ENCODE results near the gene CYP2A6. TPM values are rescaled to one million over a fixed set of nuclear protein-coding genes. Genes with fewer than 3 reads are reported as not detected.
"Not testable (repeated sequence)": the region's sequence is repeated elsewhere in the genome, so short reads cannot be mapped to it uniquely, and the experiment has no call there.

The CYP2A6 gene
- total and polyA plus RNA-seq, 12 donors = 0.11 to 2.1 (median 0.57) TPM; not detected in 1

DNA sequence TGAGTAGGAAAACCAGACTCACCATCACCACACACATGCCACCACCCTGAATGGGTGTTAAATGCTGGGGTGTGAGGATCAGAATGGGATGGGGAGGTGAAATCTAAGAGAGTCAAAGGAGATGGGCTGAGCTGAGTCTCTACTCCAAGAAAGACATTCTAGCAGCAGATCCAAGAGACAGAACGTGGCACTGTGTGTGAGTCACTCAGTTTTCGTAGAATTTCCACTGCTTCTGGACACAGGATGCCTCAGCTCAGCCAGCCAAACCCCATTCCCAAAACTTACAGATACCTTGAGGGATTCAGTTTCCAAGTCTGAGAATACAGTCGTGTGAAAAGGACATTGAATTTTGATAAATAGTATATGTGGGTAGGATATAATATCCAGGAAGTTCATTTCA lies 39.1 kb upstream of the CYP2A6 start:
- Histone ChIP-seq H3K9me3 (replicated peaks in 1 of 3) (no peaks in the 10 kb centered on the region), H3K4me1 (replicated peaks in 1 of 2) (no peaks in the 10 kb centered on the region), H3K27me3 (no peaks in the 10 kb centered on the region), H3K4me3 (no peak overlapping the region), H3K27ac (no peak overlapping the region), H3K36me3 (replicated peaks in 1 of 2) (no peaks in the 10 kb centered on the region)
- TF ChIP-seq, protein P1, sequence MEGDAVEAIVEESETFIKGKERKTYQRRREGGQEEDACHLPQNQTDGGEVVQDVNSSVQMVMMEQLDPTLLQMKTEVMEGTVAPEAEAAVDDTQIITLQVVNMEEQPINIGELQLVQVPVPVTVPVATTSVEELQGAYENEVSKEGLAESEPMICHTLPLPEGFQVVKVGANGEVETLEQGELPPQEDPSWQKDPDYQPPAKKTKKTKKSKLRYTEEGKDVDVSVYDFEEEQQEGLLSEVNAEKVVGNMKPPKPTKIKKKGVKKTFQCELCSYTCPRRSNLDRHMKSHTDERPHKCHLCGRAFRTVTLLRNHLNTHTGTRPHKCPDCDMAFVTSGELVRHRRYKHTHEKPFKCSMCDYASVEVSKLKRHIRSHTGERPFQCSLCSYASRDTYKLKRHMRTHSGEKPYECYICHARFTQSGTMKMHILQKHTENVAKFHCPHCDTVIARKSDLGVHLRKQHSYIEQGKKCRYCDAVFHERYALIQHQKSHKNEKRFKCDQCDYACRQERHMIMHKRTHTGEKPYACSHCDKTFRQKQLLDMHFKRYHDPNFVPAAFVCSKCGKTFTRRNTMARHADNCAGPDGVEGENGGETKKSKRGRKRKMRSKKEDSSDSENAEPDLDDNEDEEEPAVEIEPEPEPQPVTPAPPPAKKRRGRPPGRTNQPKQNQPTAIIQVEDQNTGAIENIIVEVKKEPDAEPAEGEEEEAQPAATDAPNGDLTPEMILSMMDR (IDR thresholded peaks at IDR 0.05) = no peak
- no peak for DNase-seq
- 50 to 60% (median 52%) methylated on average over 3 of the region's 3 CpGs for WGBS, 4 donors
- intact Hi-C loops (cut with DNase I) = no loop called here

DNA sequence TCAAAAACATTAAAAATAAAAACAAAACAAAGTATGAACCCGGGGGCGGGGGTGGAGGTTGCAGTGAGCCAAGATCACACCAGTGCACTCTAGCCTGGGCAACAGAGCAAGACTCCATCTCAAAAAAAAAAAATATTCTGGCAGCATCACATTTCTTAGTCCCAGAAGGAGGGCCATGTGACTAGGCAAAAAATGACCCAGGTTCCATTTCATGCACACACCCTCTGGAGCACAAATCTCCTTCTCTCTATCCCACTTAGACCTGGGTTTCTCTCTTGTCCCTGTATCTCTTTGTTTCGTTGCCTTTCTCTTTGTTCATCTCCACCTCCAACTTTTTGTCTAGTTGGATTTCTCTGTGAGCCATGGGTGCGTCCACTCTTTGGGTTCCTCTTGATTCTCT lies 37.9 kb upstream of the CYP2A6 start:
- intact Hi-C loops (cut with DNase I) = no loop called here
- TF ChIP-seq, protein P1 (IDR thresholded peaks at IDR 0.05) = no peak
- TF ChIP-seq POLR2A (IDR thresholded peaks at IDR 0.05) = no peak
- no peak for DNase-seq
- Histone ChIP-seq H3K27ac (no peak overlapping the region), H3K9me3 (replicated peaks in 1 of 3) (no peaks in the 10 kb centered on the region), H3K4me3 (no peak overlapping the region), H3K4me1 (replicated peaks in 1 of 2) (no peaks in the 10 kb centered on the region), H3K27me3 (no peaks in the 10 kb centered on the region), H3K36me3 (replicated peaks in 1 of 2) (no peaks in the 10 kb centered on the region)
- 82 to 87% (median 83%) methylated on average over 4 of the region's 4 CpGs for WGBS, 4 donors

DNA sequence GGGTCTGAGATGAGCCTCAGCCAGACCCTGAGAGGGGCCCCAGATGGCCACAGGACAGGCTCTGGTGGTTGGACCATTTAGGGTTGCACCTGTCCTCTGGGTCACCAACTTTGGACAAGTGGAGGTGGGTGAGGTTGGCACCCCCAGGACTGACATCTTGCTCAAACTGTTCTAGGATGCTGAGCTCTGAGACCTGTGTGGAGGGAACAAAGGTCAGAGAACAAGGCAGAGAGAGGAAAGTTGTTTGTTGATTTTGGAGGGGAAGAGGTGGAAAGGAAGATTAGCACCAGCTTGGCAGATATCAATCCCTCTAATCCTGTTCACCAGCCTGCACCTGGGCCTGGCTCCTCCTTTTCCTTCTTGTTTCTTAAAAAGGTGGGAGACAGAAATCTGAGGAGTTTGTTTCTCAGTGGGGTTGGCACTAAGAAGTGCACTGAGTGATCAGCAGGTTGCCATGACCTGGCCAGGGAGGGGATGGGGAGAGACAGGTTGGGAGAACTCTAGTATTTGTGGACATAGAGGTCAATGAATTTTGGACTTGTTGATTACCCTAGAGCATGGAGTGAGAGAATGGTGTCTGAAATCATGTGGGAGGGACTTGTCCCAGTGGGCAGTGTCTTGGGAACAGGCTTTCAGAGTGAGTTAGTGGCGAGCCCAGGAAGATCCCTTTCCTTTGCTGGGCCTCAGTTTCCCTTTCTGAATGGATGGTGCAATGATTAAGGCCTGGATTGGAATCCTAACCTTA lies 34.1 kb upstream of the CYP2A6 start:
- not testable (repeated sequence) for H3K27me3 ChIP-seq

DNA sequence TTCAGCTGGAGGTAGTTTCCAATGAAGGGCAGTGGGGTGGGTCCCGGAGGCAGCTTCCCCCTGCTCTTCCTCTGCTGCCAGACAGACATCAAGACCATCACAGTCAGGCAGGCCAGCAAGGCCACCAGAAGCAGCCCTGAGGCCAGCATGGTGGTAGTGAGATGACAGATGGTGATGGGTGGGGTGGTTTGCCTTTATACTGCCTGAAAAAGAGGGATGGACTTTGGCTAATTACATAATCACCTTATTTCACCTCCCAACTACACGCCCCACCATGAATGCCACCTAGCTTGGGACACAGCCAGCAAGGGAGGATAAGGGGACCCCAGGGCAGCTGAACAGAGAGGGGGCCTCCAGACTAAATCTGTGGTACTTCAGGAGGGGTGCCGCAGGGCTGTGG lies 31.8 kb upstream of the CYP2A6 start, which contains the start of gene CYP2A7:
TSS of gene CYP2A7 (minus strand) at position 170 of the 400 bp plus-strand sequence. CDS start at position 149, 21 bp downstream.
- H3K27me3 ChIP-seq; intact Hi-C loops (cut with DNase I); DNase-seq; H3K4me3 ChIP-seq; H3K9me3 ChIP-seq (replicated peaks in 1 of 3); H3K4me1 ChIP-seq (replicated peaks in 1 of 2); H3K27ac ChIP-seq; H3K36me3 ChIP-seq (replicated peaks in 1 of 2): not testable (repeated sequence)
- WGBS, 4 donors = 73 to 83% (median 81%) methylated on average over 2 to 3 of the region's 3 CpGs

More for the DNA sequence above, 34.1 kb upstream of the CYP2A6 start:
- H3K36me3 ChIP-seq (replicated peaks in 1 of 2); H3K27ac ChIP-seq; H3K4me3 ChIP-seq; H3K9me3 ChIP-seq (replicated peaks in 1 of 3); H3K4me1 ChIP-seq (replicated peaks in 1 of 2); intact Hi-C loops (cut with DNase I); DNase-seq: not testable (repeated sequence)
- no CpG with 5 or more reads among the region's 1 CpG for WGBS, 4 donors

DNA sequence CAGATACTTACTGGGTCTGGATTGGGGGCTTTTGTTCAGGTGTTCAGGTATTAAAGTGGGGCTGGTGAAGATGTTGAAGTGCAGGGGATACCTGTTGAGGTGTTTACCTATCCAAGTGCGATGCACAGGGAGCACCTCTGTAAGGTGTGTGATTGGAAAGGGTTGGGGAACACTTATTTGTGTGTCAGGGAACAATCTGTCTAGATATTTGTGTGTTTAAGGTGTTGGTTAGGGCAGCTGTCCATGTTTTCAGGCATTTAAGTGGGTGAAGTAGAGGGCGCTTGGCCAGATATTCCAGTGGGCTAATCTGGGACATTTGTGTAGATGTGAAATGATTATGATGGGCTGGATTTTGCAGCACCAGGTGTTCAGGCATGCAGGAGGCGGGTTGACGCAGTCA lies 29.1 kb upstream of the CYP2A6 start:
- H3K4me1 ChIP-seq (replicated peaks in 1 of 2); H3K4me3 ChIP-seq; H3K27ac ChIP-seq; H3K27me3 ChIP-seq; intact Hi-C loops (cut with DNase I); H3K36me3 ChIP-seq (replicated peaks in 1 of 2); DNase-seq; H3K9me3 ChIP-seq (replicated peaks in 1 of 3): not testable (repeated sequence)
- 65 to 89% (median 83%) methylated on average over 4 of the region's 4 CpGs; no CpG with 5 or more reads in 1 of the 4 donors for WGBS, 4 donors

DNA sequence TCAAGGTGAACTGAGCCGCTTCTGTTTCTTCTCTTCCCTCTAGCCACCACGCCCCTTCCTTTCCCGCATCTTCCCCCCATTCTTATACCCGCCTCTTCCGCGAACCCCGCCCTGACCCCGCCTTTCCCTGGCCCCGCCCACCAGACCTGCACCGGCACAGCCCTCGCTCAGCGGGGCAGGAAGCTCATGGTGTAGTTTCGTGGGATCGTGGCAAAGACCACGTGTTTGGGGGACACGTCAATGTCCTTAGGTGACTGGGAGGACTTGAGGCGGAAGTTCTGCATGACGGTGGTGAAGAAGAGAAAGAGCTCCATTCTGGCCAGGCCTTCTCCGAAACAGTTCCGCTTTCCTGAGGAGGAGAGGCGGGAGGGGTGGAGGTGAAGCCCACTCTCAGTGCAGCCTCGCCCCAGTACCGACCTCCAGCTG lies 25.3 kb upstream of the CYP2A6 start:
- 6 to 17% (median 8%) methylated on average over 8 to 19 of the region's 23 CpGs for WGBS, 4 donors
- H3K4me3 ChIP-seq = peak overlapping the region in 1 of 4 donors; percentile 38
- H3K27ac ChIP-seq; H3K9me3 ChIP-seq (replicated peaks in 1 of 3); intact Hi-C loops (cut with DNase I); H3K4me1 ChIP-seq (replicated peaks in 1 of 2); H3K36me3 ChIP-seq (replicated peaks in 1 of 2); H3K27me3 ChIP-seq: not testable (repeated sequence)
- DNase-seq = peak in 6 of 7 donors; percentile 36 to 90 (median 68)

DNA sequence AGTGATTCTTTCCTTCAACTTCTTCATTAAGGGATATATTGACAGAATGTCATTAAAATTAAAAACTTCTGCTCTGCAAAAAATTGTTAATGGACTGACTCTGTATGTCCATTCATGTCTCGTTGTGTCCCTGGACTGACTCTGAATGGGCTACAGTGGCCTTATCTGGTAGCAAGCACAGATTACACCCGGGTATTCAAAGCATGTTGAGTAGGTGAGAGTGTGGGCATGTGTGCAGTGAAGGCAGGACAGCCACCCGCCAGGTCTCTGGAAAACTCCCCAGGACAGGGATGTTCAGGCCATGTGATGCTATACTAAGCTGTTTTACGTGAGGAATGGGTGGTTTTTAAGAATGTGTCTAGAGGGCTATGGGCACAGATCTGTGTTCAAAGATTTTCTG lies 24.6 kb upstream of the CYP2A6 start:
- H3K9me3 ChIP-seq (replicated peaks in 1 of 3); DNase-seq; H3K4me1 ChIP-seq (replicated peaks in 1 of 2); H3K27ac ChIP-seq; intact Hi-C loops (cut with DNase I); H3K36me3 ChIP-seq (replicated peaks in 1 of 2); H3K27me3 ChIP-seq: not testable (repeated sequence)
- peak overlapping the region in 1 of 4 donors; percentile 38 for H3K4me3 ChIP-seq
- WGBS, 4 donors = 75 to 83% (median 79%) methylated on average over 1 of the region's 4 CpGs

DNA sequence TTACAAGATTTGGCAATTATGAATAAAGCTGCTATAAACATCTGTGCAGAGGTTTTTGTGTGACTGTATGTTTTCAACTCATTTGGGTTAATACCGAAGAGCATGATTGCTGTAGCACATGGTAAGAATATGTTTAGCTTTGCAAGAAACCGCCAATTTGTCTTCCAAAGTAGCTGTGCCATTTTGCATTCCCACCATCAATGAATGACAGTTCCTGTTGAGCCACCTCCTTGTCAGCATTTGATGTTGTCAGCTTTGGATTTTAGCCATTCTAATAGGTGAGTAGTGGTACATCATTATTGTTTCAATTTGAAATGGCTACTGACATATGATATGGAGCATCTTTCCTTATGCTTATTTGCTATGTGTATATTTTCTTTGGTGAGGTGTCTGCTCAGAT lies 23.6 kb upstream of the CYP2A6 start:
- WGBS, 4 donors = 86 to 89% (median 86%) methylated on average over 2 of the region's 2 CpGs
- DNase-seq; intact Hi-C loops (cut with DNase I): not testable (repeated sequence)

More for the DNA sequence above, 23.6 kb upstream of the CYP2A6 start:
- H3K27me3 ChIP-seq; H3K36me3 ChIP-seq (replicated peaks in 1 of 2); H3K4me3 ChIP-seq; H3K27ac ChIP-seq; H3K9me3 ChIP-seq (replicated peaks in 1 of 3); H3K4me1 ChIP-seq (replicated peaks in 1 of 2): not testable (repeated sequence)

All from adrenal gland (tissue), 12 donors.